ENCODE data around the gene TANGO6.

GRCh38 chr16:68873635-68874471 is 30.5 kb downstream of the TANGO6 start:
- TF ChIP-seq CTCF (IDR thresholded peaks at IDR 0.05) (no peak), POLR2A (IDR thresholded peaks at IDR 0.05) (no peak)
